OCI-LY1 (cell line): ENCODE results near the gene CA12.
"Not testable (repeated sequence)": the region's sequence is repeated elsewhere in the genome, so short reads cannot be mapped to it uniquely, and the experiment has no call there.

Experiments used
- H2AFZ ChIP-seq: fragments of 200-600 bp; sonication (generic), shearing (Covaris generic); 2 replicates; pipeline ENCODE4 v1.6.0; 2014; ENCODE audit warnings: antibody characterized with exemption, mild to moderate bottlenecking, low read length
- H3F3A ChIP-seq: fragments of 200-600 bp; sonication (generic), shearing (Covaris generic); 2 replicates; pipeline ENCODE4 v1.6.0; 2014; ENCODE audit warnings: mild to moderate bottlenecking, antibody characterized with exemption, low read length, moderate library complexity; ENCODE audit not compliant: insufficient read depth
- H3K27ac ChIP-seq: fragments of 200-600 bp; sonication (generic); 2 replicates; pipeline ENCODE4 v1.5.1; 2014; ENCODE audit warnings: low read length, mixed run types, mild to moderate bottlenecking, low read depth; ENCODE audit not compliant: poor library complexity, severe bottlenecking
- H3K27me3 ChIP-seq: fragments of 200-600 bp; sonication (generic); 2 replicates; pipeline ENCODE4 v1.6.0; 2014; ENCODE audit warnings: antibody characterized with exemption, mild to moderate bottlenecking, low read length, moderate library complexity; ENCODE audit not compliant: insufficient read depth
- H3K36me3 ChIP-seq: fragments of 200-600 bp; sonication (generic); 2 replicates; pipeline ENCODE4 v1.6.1; 2014; ENCODE audit warnings: mild to moderate bottlenecking, antibody characterized with exemption, low read length, moderate library complexity, mixed read lengths; ENCODE audit not compliant: insufficient read depth
- H3K4me1 ChIP-seq: fragments of 200-600 bp; sonication (generic); 2 replicates; pipeline ENCODE4 v1.5.1; 2014; ENCODE audit warnings: mild to moderate bottlenecking, low read length, moderate library complexity; ENCODE audit not compliant: insufficient read depth, severe bottlenecking
- H3K4me2 ChIP-seq: fragments of 200-600 bp; sonication (generic), shearing (Covaris generic); 2 replicates; pipeline ENCODE4 v1.6.1; 2014; ENCODE audit warnings: low read length
- H3K4me3 ChIP-seq: fragments of 200-600 bp; sonication (generic); 2 replicates; pipeline ENCODE4 v1.5.1; 2014; ENCODE audit warnings: low read length, low read depth, mild to moderate bottlenecking, mixed read lengths; ENCODE audit not compliant: poor library complexity, severe bottlenecking
- H3K79me2 ChIP-seq: fragments of 200-600 bp; shearing (Covaris generic); 2 replicates; pipeline ENCODE4 v1.6.1; 2016; ENCODE audit warnings: mixed run types, low read length, mixed read lengths; ENCODE audit not compliant: insufficient read depth
- H3K9ac ChIP-seq: fragments of 200-600 bp; sonication (generic), shearing (Covaris generic); 2 replicates; pipeline ENCODE4 v1.6.1; 2014; ENCODE audit warnings: mild to moderate bottlenecking, low read length, mixed read lengths
- H3K9me2 ChIP-seq: fragments of 200-600 bp; sonication (generic), shearing (Covaris generic); 2 replicates; pipeline ENCODE4 v1.6.1; 2014; ENCODE audit warnings: low read depth, mild to moderate bottlenecking, low read length, mixed read lengths
- H3K9me3 ChIP-seq: fragments of 200-600 bp; shearing (Covaris generic); 2 replicates; pipeline ENCODE4 v1.6.1; 2014; ENCODE audit warnings: low read length, mixed read lengths
- H4K20me1 ChIP-seq: fragments of 200-600 bp; sonication (generic), shearing (Covaris generic); 2 replicates; pipeline ENCODE4 v1.6.0; 2016; ENCODE audit warnings: mild to moderate bottlenecking, low read length; ENCODE audit not compliant: insufficient read depth
- EZH2 ChIP-seq: fragments of 200-600 bp; sonication (generic), shearing (Covaris generic); IDR thresholded peaks from 2 replicates; pipeline ENCODE4 v1.8.0; 2017; ENCODE audit warnings: borderline replicate concordance, mixed run types, mild to moderate bottlenecking, antibody characterized with exemption, low read length, moderate library complexity, mixed read lengths
- TF ChIP-seq, protein P1 (sequence below): fragments of 200-600 bp; sonication (generic), shearing (Covaris generic); IDR thresholded peaks from 2 replicates; pipeline ENCODE4 v1.5.1; 2017; ENCODE audit warnings: mild to moderate bottlenecking, antibody characterized with exemption, low read length, moderate library complexity, mixed read lengths

The CA12 gene

DNA sequence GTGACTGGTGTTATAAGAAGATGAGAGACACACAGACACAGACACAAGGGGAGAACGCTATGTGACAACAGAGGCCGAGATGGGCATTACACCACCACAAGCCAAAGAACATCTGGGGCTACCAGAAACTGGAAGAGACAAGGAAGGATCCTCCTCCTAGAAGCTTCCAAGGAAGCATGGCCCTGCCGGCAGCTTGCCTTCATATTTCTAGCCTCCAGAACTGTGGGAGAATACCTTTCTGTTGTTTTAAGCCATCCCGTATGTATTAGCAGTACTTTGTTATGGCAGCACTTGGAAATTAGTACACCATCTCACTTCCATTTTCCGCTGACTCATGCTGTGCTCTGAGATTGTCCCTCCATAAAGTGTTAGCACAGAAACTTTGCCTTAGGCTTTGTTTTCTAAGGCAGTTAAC lies 38.7 kb upstream of the CA12 start:
- H3K27ac ChIP-seq: no peak overlapping the region
- H3K4me1 ChIP-seq: peaks cover 11% of the 10 kb centered on the region
- H3F3A ChIP-seq: no peaks in the 10 kb centered on the region
- H3K79me2 ChIP-seq: no peaks in the 10 kb centered on the region
- H3K4me3 ChIP-seq: no peak overlapping the region
- no peak overlapping the region for H3K9ac ChIP-seq
- H4K20me1 ChIP-seq: no peaks in the 10 kb centered on the region
- no peaks in the 10 kb centered on the region for H3K36me3 ChIP-seq
- no peak for TF ChIP-seq EZH2
- TF ChIP-seq, protein P1, sequence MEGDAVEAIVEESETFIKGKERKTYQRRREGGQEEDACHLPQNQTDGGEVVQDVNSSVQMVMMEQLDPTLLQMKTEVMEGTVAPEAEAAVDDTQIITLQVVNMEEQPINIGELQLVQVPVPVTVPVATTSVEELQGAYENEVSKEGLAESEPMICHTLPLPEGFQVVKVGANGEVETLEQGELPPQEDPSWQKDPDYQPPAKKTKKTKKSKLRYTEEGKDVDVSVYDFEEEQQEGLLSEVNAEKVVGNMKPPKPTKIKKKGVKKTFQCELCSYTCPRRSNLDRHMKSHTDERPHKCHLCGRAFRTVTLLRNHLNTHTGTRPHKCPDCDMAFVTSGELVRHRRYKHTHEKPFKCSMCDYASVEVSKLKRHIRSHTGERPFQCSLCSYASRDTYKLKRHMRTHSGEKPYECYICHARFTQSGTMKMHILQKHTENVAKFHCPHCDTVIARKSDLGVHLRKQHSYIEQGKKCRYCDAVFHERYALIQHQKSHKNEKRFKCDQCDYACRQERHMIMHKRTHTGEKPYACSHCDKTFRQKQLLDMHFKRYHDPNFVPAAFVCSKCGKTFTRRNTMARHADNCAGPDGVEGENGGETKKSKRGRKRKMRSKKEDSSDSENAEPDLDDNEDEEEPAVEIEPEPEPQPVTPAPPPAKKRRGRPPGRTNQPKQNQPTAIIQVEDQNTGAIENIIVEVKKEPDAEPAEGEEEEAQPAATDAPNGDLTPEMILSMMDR: peak; percentile 44; the same call in 1 of the 2 replicates
- H3K27me3 ChIP-seq: no peaks in the 10 kb centered on the region
- peak overlapping the region; percentile 20; the same call in 1 of the 2 replicates for H3K4me2 ChIP-seq
- no peaks in the 10 kb centered on the region for H3K9me2 ChIP-seq
- H3K9me3 ChIP-seq: no peaks in the 10 kb centered on the region
- H2AFZ ChIP-seq: peak overlapping the region; percentile 44; the same call in 1 of the 2 replicates

DNA sequence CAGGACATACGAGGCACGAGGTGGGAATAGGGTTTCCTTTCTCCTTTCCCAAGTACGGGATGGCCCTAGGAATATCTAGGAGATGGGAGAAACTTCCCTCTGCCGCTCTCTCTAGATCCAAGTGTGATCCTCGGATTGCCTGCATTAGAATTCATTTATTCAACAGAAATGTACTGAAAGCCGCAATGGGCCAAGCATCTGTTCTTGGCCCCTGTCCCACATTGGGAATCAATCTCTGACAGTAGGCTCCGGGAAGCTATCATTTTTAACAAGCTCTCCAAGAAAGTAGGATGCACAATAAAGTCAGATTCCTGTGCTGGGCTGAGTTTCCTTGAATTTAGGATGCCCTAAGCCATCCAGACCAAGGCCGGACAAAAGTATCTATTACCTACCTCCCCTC lies 37.2 kb upstream of the CA12 start:
- no peak for TF ChIP-seq EZH2
- TF ChIP-seq, protein P1: no peak
- H4K20me1 ChIP-seq: no peaks in the 10 kb centered on the region
- H3F3A ChIP-seq: no peaks in the 10 kb centered on the region
- no peaks in the 10 kb centered on the region for H3K27me3 ChIP-seq
- H3K27ac ChIP-seq: no peak overlapping the region
- H3K9ac ChIP-seq: no peak overlapping the region
- H3K79me2 ChIP-seq: no peaks in the 10 kb centered on the region
- H3K4me3 ChIP-seq: no peak overlapping the region
- H2AFZ ChIP-seq: no peak overlapping the region
- peaks cover 11% of the 10 kb centered on the region for H3K4me1 ChIP-seq
- H3K9me2 ChIP-seq: no peaks in the 10 kb centered on the region
- H3K9me3 ChIP-seq: no peaks in the 10 kb centered on the region
- H3K36me3 ChIP-seq: no peaks in the 10 kb centered on the region
- no peak overlapping the region for H3K4me2 ChIP-seq

DNA sequence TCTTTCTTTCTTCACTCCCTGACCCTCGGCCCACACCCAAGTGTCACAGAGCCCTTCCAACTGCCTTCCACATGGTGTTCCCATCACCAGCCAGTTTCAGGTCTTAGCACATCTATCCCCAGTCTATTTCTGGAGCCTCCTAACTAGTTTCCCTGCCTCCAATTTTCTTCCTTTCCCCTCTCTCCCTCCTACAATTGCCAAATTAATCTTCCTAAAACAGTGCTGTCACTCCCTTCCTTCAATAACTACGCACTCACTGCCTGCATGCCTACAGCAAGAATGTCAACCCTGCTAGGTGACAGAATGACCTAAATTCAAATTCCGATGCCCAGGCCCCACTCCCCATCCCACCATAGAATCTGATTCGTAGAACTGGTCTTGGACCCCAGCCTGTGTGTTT lies 36.1 kb upstream of the CA12 start:
- no peak for TF ChIP-seq EZH2
- TF ChIP-seq, protein P1: no peak
- Histone ChIP-seq H3K27ac (no peak overlapping the region), H2AFZ (no peak overlapping the region), H3K4me2 (no peak overlapping the region), H3K27me3 (no peaks in the 10 kb centered on the region), H4K20me1 (no peaks in the 10 kb centered on the region), H3K4me1 (peaks cover 13% of the 10 kb centered on the region), H3K79me2 (no peaks in the 10 kb centered on the region), H3K4me3 (no peak overlapping the region), H3F3A (no peaks in the 10 kb centered on the region), H3K9me3 (no peaks in the 10 kb centered on the region), H3K9me2 (no peaks in the 10 kb centered on the region), H3K36me3 (no peaks in the 10 kb centered on the region), H3K9ac (no peak overlapping the region)

DNA sequence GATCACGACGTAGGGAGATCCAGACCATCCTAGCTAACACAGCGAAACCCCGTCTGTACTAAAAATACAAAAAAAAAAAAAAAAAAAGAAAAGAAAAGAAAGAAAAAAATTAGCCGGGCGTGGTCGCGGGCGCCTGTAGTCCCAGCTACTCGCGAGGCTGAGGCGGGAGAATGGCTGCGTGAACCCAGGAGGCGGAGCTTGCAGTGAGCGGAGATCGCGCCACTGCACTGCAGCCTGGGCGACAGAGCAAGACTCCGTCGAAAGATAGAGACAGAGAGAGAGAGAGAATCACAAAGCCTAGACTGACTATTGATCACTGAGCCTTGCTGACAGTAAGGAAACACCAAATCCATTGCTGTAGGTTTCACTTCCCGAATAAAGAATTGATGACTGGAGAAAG lies 35.6 kb upstream of the CA12 start:
- H3K4me1 ChIP-seq: peaks cover 16% of the 10 kb centered on the region
- not testable (repeated sequence) for H3K36me3 ChIP-seq, H3K9me3 ChIP-seq, H3K4me3 ChIP-seq, H2AFZ ChIP-seq, H3K9me2 ChIP-seq, H4K20me1 ChIP-seq, H3K79me2 ChIP-seq, H3K4me2 ChIP-seq, H3K9ac ChIP-seq, H3K27ac ChIP-seq, H3K27me3 ChIP-seq, H3F3A ChIP-seq
